Naive thymus-derived CD8-positive, alpha-beta T cell (primary cell): Measurements from ENCODE around the gene PRLH. TPM values are rescaled to one million over a fixed set of nuclear protein-coding genes. Genes with fewer than 3 reads are reported as not detected.

Experiments used
- ATAC-seq, 2 donors: fragments of 150-1000 bp; cut with Tn5 transposase in 1 of 2; sonication (Bioruptor Pico), chemical (Tn5 transposase) in 1 of 2; 1 replicate in 1 of 2; 2 replicates in 1 of 2; pipeline ENCODE4 v1.10.0; 2021; ENCODE audit warnings: mild to moderate bottlenecking in 2 of 2, moderate library complexity in 2 of 2
- POLR2A ChIA-PET: fragments of 350-600 bp; sonication (Branson Sonifier 250); formaldehyde crosslinking; loops from one replicate; lab custom pipeline; 2021; ENCODE audit warnings: antibody characterized with exemption; lab: Charles Lee
- DNase-seq, 10 donors: peaks; one replicate each; pipeline versions ENCODE4 v3.0.0 to v3.0.0-alpha.2; 2020 to 2022
- H3K27ac Mint-ChIP-seq, 10 donors: one replicate each; pipeline ENCODE4 v1.8.0; 2020 to 2022; ENCODE audit warnings: mild to moderate bottlenecking in 10 of 10, mixed read lengths in 10 of 10, moderate library complexity in 4 of 10, inconsistent platforms in 1 of 10
- H3K27me3 Mint-ChIP-seq, 5 donors: one replicate each; pipeline ENCODE4 v1.8.0; 2021 to 2022; ENCODE audit warnings: mixed read lengths in 5 of 5
- H3K36me3 Mint-ChIP-seq, 3 donors: one replicate each; pipeline ENCODE4 v1.8.0; 2020 to 2022; ENCODE audit warnings: mixed read lengths in 3 of 3, mild to moderate bottlenecking in 2 of 3, inconsistent platforms in 1 of 3
- H3K4me1 Mint-ChIP-seq, 4 donors: one replicate each; pipeline ENCODE4 v1.8.0; 2021 to 2022; ENCODE audit warnings: mixed read lengths in 4 of 4
- H3K4me3 Mint-ChIP-seq, 10 donors: one replicate each; pipeline ENCODE4 v1.8.0; 2020 to 2022; ENCODE audit warnings: mild to moderate bottlenecking in 10 of 10, mixed read lengths in 10 of 10, moderate library complexity in 6 of 10, inconsistent platforms in 1 of 10
- H3K9me3 Mint-ChIP-seq, 9 donors: one replicate each; pipeline ENCODE4 v1.8.0; 2020 to 2022; ENCODE audit warnings: mixed read lengths in 9 of 9, mild to moderate bottlenecking in 3 of 9, inconsistent platforms in 1 of 9, moderate library complexity in 1 of 9
- polyA plus RNA-seq, 3 donors: library from polyadenylated mRNA; unstranded; fragments of 300-500 nt; fragmentation: Illumina TruSeq; gene quantifications; one replicate each; pipeline ENCODE4 v1.2.3, GENCODE V29; 2021
- total RNA-seq, 8 experiments: library from RNA in 2 of 8; stranded (reverse) in 2 of 8; gene quantifications; one replicate each; pipeline ENCODE4 v1.2.3 and lab custom pipeline; 2021 to 2026

PRLH gene
- total and polyA plus RNA-seq, 5 experiments from 2014 or later, result not detected

DNA sequence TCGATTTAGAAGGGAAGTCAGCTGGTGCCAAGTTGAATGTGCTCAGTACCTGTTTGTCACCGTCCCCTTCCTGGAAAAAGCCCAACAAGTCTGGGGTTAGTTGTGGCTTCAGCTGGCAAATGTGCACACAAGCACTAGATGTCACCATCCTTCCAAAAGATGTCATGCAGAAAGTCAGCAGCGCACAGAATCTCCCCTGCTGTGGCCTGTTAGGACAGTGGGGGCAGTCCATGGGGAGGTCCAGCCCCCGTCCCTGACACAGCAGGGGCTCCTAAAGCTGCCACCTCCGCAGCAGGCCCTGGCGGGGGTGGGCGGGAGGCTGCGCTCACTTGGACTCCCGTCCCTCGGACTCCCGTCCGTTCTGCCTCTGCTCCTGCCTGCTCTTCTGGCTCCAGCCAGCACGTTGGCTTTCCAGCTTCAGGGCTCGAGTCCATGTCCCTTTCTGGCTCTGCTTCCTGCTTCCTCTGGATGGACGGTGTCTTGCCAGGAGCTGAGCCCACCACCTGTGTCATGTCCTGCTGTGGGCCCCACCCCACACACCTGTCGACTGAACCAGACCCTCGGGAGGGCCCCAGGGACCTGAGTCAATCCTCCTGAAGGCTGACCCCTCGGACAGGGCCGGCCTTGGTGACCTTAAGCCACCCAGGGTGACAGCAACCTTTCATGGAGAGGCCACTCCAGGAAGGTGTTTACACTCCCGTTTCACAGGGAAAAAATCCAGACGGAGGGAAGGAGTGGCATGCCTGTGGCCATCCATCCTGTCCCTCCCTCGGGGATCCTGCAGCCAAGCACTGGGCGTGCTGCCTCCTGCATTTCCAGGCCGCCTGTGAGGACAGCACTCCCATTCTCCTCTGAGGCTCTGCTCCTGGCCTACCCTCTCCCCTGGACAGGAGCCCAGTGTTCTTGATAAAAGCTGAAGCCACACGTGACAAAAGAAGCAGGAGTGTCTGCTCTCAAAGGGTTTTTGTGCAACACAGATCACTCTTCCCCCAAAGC lies 15.7 kb downstream of the PRLH start:
- H3K4me1 Mint-ChIP-seq, result peaks cover 0 to 7% (median 5%) of the 10 kb centered on the region in 4 donors
- peak overlapping the region in 4 of 10 donors; percentile 26 to 79 (median 36) for H3K4me3 Mint-ChIP-seq
- ATAC-seq (peak; percentile 97), DNase-seq (peak; percentile 19 to 81 (median 58))
- H3K27me3 Mint-ChIP-seq, result no peaks in the 10 kb centered on the region
- POLR2A ChIA-PET, result interaction anchor here (0.7 kb wide), 1 partner anchor 299 kb away, joined by 3 read pairs; no protein-coding TSS in a partner anchor
- peak overlapping the region in 9 of 10 donors; percentile 18 to 86 (median 65) for H3K27ac Mint-ChIP-seq
- no peaks in the 10 kb centered on the region for H3K36me3 Mint-ChIP-seq
- H3K9me3 Mint-ChIP-seq, result no peaks in the 10 kb centered on the region

DNA sequence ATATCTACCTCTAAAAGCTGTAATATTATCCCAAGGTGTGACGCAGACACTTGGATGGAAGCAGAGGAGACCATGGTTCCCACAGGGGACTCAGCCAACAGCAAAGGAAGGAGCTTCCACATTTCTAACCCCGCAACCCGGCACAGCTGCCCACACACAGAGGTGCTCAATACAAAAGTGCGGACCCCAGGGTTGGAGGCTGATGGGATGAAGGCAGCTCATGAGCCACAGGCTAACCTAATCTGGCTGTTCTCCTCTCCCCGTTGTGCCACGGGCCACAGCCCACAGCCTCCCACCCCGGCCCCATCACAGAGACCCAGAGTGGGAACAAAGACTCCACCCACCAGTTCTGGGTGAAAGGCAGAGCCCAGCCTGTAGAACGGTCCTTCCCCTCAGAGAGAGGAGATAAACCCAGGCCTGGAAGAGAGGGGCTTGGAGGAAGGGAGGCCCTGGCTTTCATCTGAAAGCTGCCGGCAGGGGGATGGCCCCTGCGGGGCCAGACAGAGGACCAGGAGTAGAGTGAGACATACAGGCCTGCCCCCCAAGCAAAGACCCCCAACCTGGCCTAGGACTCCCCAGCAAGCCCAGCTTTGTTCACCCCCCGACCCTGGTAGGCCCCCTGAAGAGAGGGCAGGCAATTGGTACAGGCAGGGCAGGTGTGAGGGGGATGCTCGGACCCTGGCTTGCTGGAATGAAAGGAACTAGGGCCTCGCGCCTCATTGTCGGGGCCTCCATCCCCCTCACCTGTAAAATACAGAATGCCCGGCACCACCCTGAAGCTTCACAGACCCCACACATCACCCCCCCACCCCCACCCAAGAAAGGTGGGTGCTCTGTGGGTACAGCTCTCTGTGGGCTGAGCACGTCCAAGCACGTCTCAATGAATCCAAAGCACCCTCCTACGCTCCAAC lies 17.3 kb downstream of the PRLH start:
- POLR2A ChIA-PET, result interaction anchor here (0.7 kb wide), 1 partner anchor 1127 kb away, joined by 3 read pairs; no protein-coding TSS in a partner anchor
- Mint-ChIP-seq H3K27me3 (no peaks in the 10 kb centered on the region), H3K27ac (peak overlapping the region in 5 of 10 donors; percentile 34 to 80 (median 71)), H3K9me3 (no peaks in the 10 kb centered on the region), H3K36me3 (no peaks in the 10 kb centered on the region), H3K4me3 (no peak overlapping the region), H3K4me1 (peaks cover 0 to 7% (median 5%) of the 10 kb centered on the region in 4 donors)
- ATAC-seq (no peak), DNase-seq (no peak)

DNA sequence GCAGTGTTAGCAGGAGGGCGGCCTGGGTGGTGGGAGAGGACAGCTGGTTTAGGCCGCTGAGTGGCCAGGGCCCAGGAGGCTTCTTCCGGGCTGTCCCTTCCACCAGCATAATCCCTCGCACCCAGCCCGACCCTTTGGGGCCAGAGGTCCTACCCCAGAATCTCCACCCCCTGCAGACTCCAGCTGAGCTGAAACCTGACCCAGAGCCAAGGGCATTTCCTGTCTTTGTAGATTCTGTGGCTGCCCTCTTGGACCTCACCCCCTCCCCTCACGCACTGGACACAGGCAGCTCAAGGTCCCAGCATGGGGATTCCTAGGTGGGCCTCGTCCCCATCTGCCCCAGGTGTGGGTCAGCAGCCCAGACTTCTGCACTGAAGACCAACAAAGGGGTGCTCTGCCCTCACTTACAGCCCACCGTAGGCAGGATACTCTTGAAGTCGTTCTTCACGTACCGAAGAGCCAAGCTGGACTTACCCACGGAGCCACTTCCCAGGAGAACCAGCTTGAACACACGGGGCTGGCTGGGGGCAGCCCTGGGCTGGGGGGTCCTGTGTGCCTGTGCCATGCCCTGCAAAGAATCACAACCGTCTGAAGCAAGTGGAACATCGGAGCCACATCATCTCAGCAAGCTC lies 19.3 kb downstream of the PRLH start:
- H3K27ac Mint-ChIP-seq, result peak overlapping the region in 2 of 10 donors; percentile 45 to 83
- no peaks in the 10 kb centered on the region for H3K36me3 Mint-ChIP-seq
- H3K4me1 Mint-ChIP-seq, result peaks cover 0 to 13% (median 5%) of the 10 kb centered on the region in 4 donors
- DNase-seq (no peak), ATAC-seq (no peak)
- POLR2A ChIA-PET, result no interaction called here
- no peaks in the 10 kb centered on the region for H3K27me3 Mint-ChIP-seq
- H3K4me3 Mint-ChIP-seq, result no peak overlapping the region
- H3K9me3 Mint-ChIP-seq, result no peaks in the 10 kb centered on the region

DNA sequence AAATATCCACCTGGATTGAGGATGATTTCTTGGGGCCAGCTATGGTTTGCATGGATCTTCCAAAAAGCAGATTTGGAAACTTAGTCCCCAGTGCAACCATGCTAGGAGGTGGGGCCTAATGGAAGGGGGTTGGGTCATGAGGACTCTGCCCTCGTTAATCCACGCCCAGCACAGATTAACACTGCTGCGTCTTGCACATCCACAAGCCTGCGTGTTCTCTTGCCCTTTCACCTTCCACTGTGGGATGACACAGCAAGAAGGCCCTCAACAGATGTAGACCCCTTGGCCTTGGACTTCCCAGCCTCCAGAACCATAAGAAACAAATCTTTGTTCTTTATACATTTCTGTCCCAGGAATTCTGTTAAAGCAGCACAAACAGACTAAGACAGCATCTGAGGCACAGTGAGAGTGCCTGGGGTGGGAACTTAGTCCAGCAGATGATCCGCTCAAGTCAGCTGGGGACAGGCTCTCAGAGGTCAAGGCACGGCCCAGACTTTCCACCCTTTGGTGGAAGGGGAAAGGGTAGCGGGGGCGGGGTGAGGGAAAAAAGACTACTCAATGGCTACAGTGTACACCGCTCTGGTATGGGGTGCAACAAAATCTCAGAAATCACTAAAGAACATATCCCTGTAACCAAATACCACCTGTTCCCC lies 21.8 kb downstream of the PRLH start:
- POLR2A ChIA-PET, result no interaction called here
- Mint-ChIP-seq H3K9me3 (no peaks in the 10 kb centered on the region), H3K4me1 (peaks cover 3 to 17% (median 11%) of the 10 kb centered on the region in 4 donors), H3K27me3 (no peaks in the 10 kb centered on the region), H3K4me3 (no peak overlapping the region), H3K36me3 (no peaks in the 10 kb centered on the region), H3K27ac (peak overlapping the region in 2 of 10 donors; percentile 26 to 76)
- no peak for ATAC-seq
- no peak for DNase-seq

DNA sequence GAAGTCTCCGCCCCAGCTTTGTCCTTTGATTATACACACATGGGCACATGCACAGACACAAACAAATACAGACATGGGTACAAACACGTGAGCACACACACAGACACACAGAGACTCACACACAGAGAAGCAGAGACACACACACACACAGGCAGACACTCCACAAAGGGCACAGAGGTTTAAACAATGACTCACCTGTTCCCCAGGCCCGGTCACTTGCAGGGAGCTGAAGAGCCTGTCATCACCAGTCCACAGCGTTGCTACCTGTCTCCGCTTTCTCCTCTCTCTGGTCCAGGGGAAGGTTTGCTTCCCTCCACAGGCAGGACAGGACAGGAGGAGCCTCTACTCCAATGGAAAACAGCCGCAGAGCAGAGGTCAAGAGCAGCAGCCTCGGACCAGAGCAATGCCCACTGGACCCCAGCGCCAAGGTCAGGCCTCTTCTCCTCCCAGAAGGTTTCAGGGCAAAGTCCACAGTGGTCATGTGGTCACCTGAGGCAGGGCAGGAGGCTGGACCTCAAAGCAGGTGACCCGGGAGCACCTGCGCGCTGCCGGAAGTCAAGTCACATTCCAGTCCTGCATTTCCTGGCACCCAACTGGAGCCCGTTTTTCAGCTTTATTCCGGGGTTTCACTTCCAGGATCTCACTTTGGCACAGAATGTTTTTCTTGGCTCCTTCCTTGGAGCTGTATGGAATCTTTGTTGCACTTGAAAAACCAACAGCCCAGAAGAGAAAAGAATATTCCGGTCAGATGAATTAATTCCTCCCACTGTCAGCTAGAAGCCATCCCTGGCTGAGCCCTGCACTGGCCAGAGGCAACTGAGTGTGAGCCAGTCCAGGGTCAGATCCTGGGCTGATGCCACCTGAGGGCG lies 24.1 kb downstream of the PRLH start, which contains the start of gene RAB17:
TSS of gene RAB17 (minus strand) at position 463 of the 869 bp plus-strand sequence. CDS start 4,580 bp downstream, outside the sequence.
- Mint-ChIP-seq H3K9me3 (no peaks in the 10 kb centered on the region), H3K4me3 (peak within 1 kb of the TSS in 5 of 10 donors; percentile 8 to 57 (median 15)), H3K36me3 (no peaks in the 10 kb centered on the region), H3K27ac (peak within 1 kb of the TSS in 6 of 10 donors; percentile 10 to 81 (median 60)), H3K4me1 (peaks cover 3 to 17% (median 11%) of the 10 kb centered on the region in 4 donors), H3K27me3 (no peaks in the 10 kb centered on the region)
- DNase-seq (no peak), ATAC-seq (no peak)
- POLR2A ChIA-PET, result no interaction called here

DNA sequence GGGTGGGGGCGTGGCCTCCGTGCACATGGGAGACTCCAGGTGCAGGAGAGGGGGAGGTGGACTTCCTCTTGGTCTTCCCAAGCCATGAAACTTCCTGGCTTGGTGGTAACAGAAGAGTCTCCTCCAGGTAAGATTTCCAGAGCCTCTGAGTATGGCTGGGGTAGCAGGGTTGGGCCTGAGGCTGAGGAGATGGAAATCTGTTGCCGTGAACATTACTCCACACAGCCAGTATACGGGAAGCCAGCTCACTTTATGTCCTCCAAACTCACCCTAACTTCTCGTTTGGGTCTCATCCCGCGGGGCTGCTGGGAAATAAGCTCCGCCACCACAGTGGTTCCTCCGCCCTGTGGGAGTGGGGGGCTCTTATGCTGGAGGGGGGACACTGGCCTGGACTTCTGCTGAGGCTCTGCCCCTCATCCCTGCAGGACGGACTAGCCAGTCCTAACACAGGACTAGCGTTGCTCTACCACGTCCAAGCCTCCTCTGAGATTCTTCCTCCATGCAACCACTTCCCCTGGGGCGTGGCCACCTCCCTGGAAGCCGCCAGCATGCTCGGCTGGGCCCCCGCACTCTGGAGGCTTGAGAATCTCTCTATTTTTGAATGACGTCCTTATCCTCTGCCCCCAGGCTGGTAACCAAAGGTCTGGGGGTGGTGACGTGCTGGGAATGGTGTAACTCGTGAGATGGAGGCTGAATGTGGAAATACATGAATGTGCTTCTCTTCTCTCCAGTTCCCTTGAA lies 24.9 kb downstream of the PRLH start:
- POLR2A ChIA-PET, result no interaction called here
- no peaks in the 10 kb centered on the region for H3K36me3 Mint-ChIP-seq
- no peaks in the 10 kb centered on the region for H3K9me3 Mint-ChIP-seq
- DNase-seq (no peak), ATAC-seq (peak; percentile 56 to 76)
- H3K4me3 Mint-ChIP-seq, result peak overlapping the region in 4 of 10 donors; percentile 8 to 35 (median 12)
- no peaks in the 10 kb centered on the region for H3K27me3 Mint-ChIP-seq
- H3K4me1 Mint-ChIP-seq, result peaks cover 3 to 17% (median 11%) of the 10 kb centered on the region in 4 donors
- peak overlapping the region in 6 of 10 donors; percentile 43 to 81 (median 60) for H3K27ac Mint-ChIP-seq

DNA sequence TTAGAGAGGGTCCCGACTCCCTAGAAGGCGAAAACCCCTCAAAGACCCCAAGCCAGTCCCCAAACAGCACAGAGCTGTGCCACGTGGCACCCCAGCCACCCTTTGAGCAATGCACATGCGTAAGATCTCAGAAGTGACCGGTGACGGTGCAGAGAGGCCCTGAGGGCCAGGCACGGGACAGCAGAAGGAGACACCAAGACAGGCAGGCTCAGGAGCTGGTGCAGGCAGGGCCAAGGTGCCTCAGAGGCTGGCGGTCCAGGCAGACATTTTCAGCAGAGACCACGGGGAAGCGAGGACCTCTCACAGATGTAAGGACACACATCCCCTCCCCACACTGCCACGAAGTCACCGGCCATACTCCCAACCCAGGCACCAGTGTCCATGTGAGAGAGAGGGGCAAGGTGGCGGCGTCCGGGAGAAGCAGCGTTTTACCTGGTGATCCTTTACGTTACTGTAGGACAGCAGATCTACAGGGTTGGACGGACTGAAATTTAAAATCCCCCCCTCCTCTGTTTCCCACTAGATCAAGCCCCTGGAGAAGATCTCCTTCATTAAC lies 26.1 kb downstream of the PRLH start:
- H3K27ac Mint-ChIP-seq, result peak overlapping the region in 1 of 10 donors; percentile 79
- H3K4me1 Mint-ChIP-seq, result peaks cover 3 to 17% (median 11%) of the 10 kb centered on the region in 4 donors
- DNase-seq, result no peak
- no peaks in the 10 kb centered on the region for H3K9me3 Mint-ChIP-seq
- ATAC-seq, result no peak
- no peaks in the 10 kb centered on the region for H3K27me3 Mint-ChIP-seq
- POLR2A ChIA-PET, result no interaction called here
- H3K4me3 Mint-ChIP-seq, result no peak overlapping the region
- H3K36me3 Mint-ChIP-seq, result no peaks in the 10 kb centered on the region

DNA sequence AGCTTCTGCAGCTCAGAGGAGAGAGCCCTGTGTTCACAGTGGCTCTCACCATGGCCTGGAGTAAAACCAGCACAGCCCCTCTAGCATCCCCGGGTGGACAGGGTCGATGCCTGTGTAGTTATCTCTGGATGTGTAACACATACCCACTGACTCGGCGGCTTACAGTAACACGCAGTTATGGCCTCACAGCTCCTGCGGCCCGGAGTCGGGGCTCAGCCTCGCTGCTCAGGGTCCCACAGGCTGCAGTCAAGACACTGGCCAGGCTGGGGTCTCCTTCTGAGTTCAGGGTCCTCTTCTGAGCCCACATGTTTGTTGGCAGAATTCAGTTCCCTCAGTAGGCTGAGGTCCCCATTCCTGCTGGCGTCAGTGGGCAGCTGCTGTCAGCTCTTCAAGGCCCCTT lies 26.7 kb downstream of the PRLH start:
- Mint-ChIP-seq H3K27ac (peak overlapping the region in 2 of 10 donors; percentile 52 to 79), H3K27me3 (no peaks in the 10 kb centered on the region), H3K4me3 (no peak overlapping the region), H3K9me3 (no peaks in the 10 kb centered on the region), H3K4me1 (peaks cover 8 to 23% (median 11%) of the 10 kb centered on the region in 4 donors), H3K36me3 (no peaks in the 10 kb centered on the region)
- POLR2A ChIA-PET, result no interaction called here
- no peak for ATAC-seq
- DNase-seq, result no peak

DNA sequence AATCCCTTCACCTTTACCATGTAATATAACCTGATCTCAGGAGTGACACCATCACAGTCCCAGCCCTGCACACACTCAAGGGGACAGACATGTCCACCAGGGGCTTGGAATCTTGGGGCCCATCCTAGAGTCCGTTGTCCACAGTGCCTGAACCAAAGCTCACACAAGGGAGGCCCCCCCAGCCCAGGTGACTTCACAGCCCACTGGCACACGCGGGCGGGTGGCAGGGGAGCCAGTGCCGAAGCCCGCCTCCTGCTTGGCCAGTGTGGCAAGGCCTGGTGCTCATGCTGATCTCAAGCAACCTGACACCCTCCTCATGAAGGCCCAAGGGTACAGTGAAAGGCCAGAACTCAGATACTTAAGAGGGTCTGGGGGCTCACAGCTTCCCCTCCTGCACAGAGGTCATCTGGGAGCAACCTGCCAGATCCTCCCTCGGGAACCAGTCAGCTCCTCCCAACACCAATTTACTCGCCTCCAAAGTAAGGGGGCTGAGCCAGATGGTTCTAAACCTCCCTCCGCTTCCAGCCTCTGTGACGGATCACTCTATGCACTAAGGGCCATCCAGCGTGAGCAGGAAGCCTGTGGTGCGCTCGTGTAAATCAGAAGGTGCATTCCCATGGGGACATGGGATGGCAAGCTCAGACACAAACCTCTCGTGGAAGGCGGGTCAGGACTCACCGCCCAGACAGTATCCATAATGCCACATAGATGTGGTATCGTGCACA lies 27.4 kb downstream of the PRLH start:
- peaks cover 10 to 30% (median 12%) of the 10 kb centered on the region in 4 donors for H3K4me1 Mint-ChIP-seq
- DNase-seq (no peak), ATAC-seq (no peak)
- POLR2A ChIA-PET, result no interaction called here
- peak overlapping the region in 2 of 10 donors; percentile 17 to 64 for H3K27ac Mint-ChIP-seq
- H3K9me3 Mint-ChIP-seq, result no peaks in the 10 kb centered on the region
- H3K27me3 Mint-ChIP-seq, result no peaks in the 10 kb centered on the region
- H3K36me3 Mint-ChIP-seq, result no peaks in the 10 kb centered on the region
- H3K4me3 Mint-ChIP-seq, result no peak overlapping the region

DNA sequence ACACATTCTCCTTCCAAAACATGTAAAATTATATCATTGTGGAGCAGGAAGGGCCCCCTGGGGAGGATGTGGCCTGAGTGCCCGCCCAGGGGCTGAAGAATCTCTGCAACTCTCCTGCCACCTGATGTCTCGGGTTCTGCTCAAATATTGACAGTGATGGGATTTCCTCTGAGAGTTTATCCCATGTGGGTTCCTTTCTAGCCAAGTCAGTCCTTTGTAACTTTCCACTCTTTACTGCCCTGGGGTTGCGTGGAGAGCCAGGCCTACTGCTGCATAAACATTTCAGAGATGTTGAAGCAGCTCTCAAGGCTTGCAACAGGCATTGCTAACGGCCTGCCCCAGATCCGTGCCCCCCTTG lies 28.1 kb downstream of the PRLH start:
- Mint-ChIP-seq H3K4me1 (peaks cover 10 to 36% (median 12%) of the 10 kb centered on the region in 4 donors), H3K27me3 (no peaks in the 10 kb centered on the region), H3K36me3 (no peaks in the 10 kb centered on the region), H3K4me3 (no peak overlapping the region), H3K9me3 (no peaks in the 10 kb centered on the region), H3K27ac (peak overlapping the region in 4 of 10 donors; percentile 63 to 92 (median 74))
- POLR2A ChIA-PET, result no interaction called here
- DNase-seq (no peak), ATAC-seq (no peak)
